GM12864 (cell line): ENCODE results near the gene ZNF57.
"Not testable (repeated sequence)": the region's sequence is repeated elsewhere in the genome, so short reads cannot be mapped to it uniquely, and the experiment has no call there.

Experiments
- DNase-seq: peaks from one replicate; pipeline ENCODE4 v3.0.0-alpha.2; 2011; ENCODE audit warnings: low read depth
- H3K4me3 ChIP-seq: 2 replicates; pipeline ENCODE4 v1.5.1; 2011; ENCODE audit warnings: mild to moderate bottlenecking, low read depth, low read length, control low read depth
- TF ChIP-seq, protein P1 (sequence below): IDR thresholded peaks from 2 replicates; pipeline ENCODE4 v1.5.1; 2011; ENCODE audit warnings: low read depth, mild to moderate bottlenecking, moderate library complexity, low read length, control low read depth, inconsistent platforms; ENCODE audit errors: missing control alignments

The ZNF57 gene

DNA sequence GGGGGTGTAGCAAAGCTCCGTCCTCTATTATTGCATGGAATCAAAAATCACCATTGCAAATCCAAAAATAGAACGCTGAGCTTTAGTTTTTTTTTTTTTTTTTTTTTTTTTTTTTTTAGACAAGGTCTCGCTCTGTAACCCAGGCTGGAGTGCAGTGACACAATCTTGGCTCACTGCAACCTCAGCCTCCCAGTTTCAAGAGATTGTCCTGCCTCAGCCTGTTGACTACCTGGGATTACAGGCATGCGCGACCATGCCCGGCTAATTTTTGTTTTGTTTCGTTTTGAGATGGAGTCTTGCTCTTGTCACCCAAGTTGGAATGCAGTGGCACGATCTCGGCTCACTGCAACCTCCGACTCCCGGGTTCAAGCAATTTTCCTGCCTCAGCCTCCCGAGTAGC, 59.4 kb downstream of the ZNF57 start:
- no peak overlapping the region for H3K4me3 ChIP-seq
- DNase-seq = no peak
- TF ChIP-seq, protein P1, sequence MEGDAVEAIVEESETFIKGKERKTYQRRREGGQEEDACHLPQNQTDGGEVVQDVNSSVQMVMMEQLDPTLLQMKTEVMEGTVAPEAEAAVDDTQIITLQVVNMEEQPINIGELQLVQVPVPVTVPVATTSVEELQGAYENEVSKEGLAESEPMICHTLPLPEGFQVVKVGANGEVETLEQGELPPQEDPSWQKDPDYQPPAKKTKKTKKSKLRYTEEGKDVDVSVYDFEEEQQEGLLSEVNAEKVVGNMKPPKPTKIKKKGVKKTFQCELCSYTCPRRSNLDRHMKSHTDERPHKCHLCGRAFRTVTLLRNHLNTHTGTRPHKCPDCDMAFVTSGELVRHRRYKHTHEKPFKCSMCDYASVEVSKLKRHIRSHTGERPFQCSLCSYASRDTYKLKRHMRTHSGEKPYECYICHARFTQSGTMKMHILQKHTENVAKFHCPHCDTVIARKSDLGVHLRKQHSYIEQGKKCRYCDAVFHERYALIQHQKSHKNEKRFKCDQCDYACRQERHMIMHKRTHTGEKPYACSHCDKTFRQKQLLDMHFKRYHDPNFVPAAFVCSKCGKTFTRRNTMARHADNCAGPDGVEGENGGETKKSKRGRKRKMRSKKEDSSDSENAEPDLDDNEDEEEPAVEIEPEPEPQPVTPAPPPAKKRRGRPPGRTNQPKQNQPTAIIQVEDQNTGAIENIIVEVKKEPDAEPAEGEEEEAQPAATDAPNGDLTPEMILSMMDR = no peak

DNA sequence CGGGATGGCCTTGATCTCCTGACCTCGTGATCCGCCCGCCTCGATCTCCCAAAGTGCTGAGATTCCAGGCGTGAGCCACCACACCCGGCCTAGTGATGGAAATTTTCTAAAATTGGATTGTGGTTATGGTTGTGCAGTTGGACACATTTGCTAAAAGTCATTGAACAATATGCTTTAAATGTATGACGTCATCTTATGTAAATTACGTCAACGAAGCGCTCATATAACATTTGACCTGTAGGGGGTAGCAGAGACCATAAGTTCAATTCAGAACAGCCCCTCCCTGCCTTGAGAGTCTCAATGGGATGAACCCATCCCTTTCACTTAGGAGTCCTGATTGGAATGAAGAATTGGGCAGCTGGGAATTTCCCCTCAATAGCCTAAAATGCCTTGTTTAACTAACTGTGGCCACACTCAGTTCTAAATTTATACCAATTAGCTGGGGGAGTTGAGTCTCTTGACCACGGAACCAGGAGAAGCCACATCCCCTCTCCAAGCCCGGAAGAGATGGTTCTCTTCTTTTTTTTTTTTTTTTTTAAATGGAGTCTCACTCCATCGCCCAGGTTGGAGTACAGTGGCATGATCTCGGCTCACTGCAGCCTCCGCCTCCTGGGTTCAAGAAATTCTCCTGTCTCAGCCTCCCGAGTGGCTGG, 61.4 kb downstream of the ZNF57 start:
- H3K4me3 ChIP-seq = no peak overlapping the region
- peak; percentile 49 for DNase-seq
- TF ChIP-seq, protein P1 = peak; percentile 70

DNA sequence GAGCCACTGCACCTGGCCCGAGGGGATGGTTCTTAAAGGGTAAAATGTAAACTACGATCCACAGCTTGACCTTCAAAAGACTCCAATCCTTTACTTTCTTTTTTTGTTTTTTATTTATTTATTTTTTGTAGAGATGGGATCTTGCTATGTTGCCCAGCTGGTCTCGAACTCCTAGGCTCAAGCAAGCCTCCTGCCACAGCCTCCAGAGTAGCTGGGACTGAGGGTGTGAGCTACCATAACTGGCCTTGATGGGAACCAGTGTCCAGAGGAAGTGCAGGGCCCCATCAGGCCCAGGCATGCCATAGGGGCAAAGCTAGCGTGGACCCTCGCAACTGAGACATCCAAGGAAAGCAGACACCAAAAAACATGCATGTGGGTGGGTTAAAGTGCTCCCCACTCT, 62.4 kb downstream of the ZNF57 start:
- no peak for DNase-seq
- H3K4me3 ChIP-seq = no peak overlapping the region
- TF ChIP-seq, protein P1 = no peak

- H3K4me3 ChIP-seq, DNase-seq: not testable (repeated sequence)
Measured at GRCh38 chr19:2963631-2964030, 62.9 kb downstream of the ZNF57 start.

GRCh38 chr19:2964874-2965273, 64.1 kb downstream of the ZNF57 start:
- no peak overlapping the region for H3K4me3 ChIP-seq
- no peak for DNase-seq
- TF ChIP-seq, protein P1 = no peak

GRCh38 chr19:2967972-2968371, 67.2 kb downstream of the ZNF57 start:
- H3K4me3 ChIP-seq = no peak overlapping the region
- DNase-seq = no peak
- TF ChIP-seq, protein P1 = no peak
